Spleen (tissue), 11 donors: ENCODE data around the gene DDR2. TPM values are rescaled to one million over a fixed set of nuclear protein-coding genes. Genes with fewer than 3 reads are reported as not detected.

Experiments used
- DNase-seq: peaks from one replicate; pipeline ENCODE4 v3.0.0-alpha.2; 2020
- H3K27ac ChIP-seq, 8 donors: fragments of 200-600 bp; sonication (generic) in 7 of 8; 1 replicate in 4 of 8; 2 replicates in 4 of 8; pipeline versions ENCODE4 v1.5.0 to v1.8.0; 2016 to 2021; ENCODE audit warnings: inconsistent platforms in 4 of 8, mild to moderate bottlenecking in 4 of 8, moderate library complexity in 1 of 8
- H3K27me3 ChIP-seq, 7 donors: fragments of 200-600 bp; sonication (generic) in 6 of 7; replicated peaks in 1 of 7; 1 replicate in 4 of 7; 2 replicates in 3 of 7; pipeline versions ENCODE4 v1.5.0 to v1.8.0; 2016 to 2021; ENCODE audit warnings: inconsistent platforms in 3 of 7, mild to moderate bottlenecking in 1 of 7
- H3K36me3 ChIP-seq, 6 donors: fragments of 200-600 bp; sonication (generic) in 5 of 6; 1 replicate in 4 of 6; 2 replicates in 2 of 6; pipeline versions ENCODE4 v1.5.0 to v1.8.0; 2016 to 2021; ENCODE audit warnings: inconsistent platforms in 2 of 6
- H3K4me1 ChIP-seq, 6 donors: fragments of 200-600 bp; sonication (generic) in 5 of 6; 1 replicate in 3 of 6; 2 replicates in 3 of 6; pipeline versions ENCODE4 v1.5.0 to v1.8.0; 2016 to 2021; ENCODE audit warnings: inconsistent platforms in 3 of 6
- H3K4me3 ChIP-seq, 8 donors: fragments of 200-600 bp; sonication (generic) in 7 of 8; 1 replicate in 4 of 8; 2 replicates in 4 of 8; pipeline versions ENCODE4 v1.5.0 to v1.8.0; 2016 to 2021; ENCODE audit warnings: inconsistent platforms in 4 of 8, mild to moderate bottlenecking in 4 of 8, moderate library complexity in 2 of 8
- H3K9me3 ChIP-seq, 8 donors: fragments of 200-600 bp; sonication (generic) in 7 of 8; 1 replicate in 4 of 8; 2 replicates in 4 of 8; pipeline versions ENCODE4 v1.5.0 to v1.8.0; 2016 to 2021; ENCODE audit warnings: inconsistent platforms in 4 of 8
- CTCF ChIP-seq, 11 experiments: fragments of 200-600 bp in 7 of 11; fragments of 450-650 bp in 4 of 11; sonication (generic) in 4 of 11; IDR thresholded peaks in 8 of 11; conservative IDR thresholded peaks in 3 of 11; 1 replicate in 7 of 11; 2 replicates in 4 of 11; pipeline versions ENCODE4 v1.4.0 to v1.8.0; 2016 to 2021; ENCODE audit warnings: antibody characterized with exemption in 11 of 11, inconsistent platforms in 4 of 11, mild to moderate bottlenecking in 1 of 11
- POLR2A ChIP-seq, 3 donors: fragments of 450-650 bp; IDR thresholded peaks; one replicate each; pipeline ENCODE4 v1.5.1; 2017; ENCODE audit warnings: antibody characterized with exemption in 3 of 3, mild to moderate bottlenecking in 1 of 3
- POLR2AphosphoS5 ChIP-seq, 3 donors: sonication (generic); formaldehyde crosslinking; IDR thresholded peaks; one replicate each; pipeline ENCODE4 v1.5.1; 2017; ENCODE audit warnings: antibody characterized with exemption in 3 of 3
- whole genome bisulfite sequencing, 5 donors: extraction: QIAGEN DNeasy Blood & Tissue Kit in 3 of 5; methylation state at CpG; one replicate each; pipeline versions ENCODE4 v1.1.5 to v1.1.7; 2013 to 2018; 5-methylcytosine and 5-hydroxymethylcytosine counted together
- intact Hi-C: fragments of 100-400 bp; cut with DNase I; formaldehyde crosslinking; loops from one replicate; pipeline ENCODE4 v1.15.0; 2023; ENCODE audit warnings: low total_unique reads
- polyA plus RNA-seq, 3 donors: library from polyadenylated mRNA; stranded (reverse); fragments of 200-250 nt; gene quantifications; one replicate each; pipeline ENCODE4 v1.2.1, GENCODE V29; 2013
- total RNA-seq, 7 donors: library from RNA; depleted of rRNA in 3 of 7; stranded (reverse); fragments of >200 nt in 3 of 7; fragmentation: NEBNext Ultra II Directional in 4 of 7; extraction: Animal tissue kit (Norgen Biotek cat#: 25700) in 4 of 7; gene quantifications; one replicate each; pipeline versions ENCODE4 v1.1.0 to v1.2.1, GENCODE V29; 2016 to 2021
- donor health status: healthy with polysubstance abuse.
- donor health status: DM: no; HTN: no; CAD: no; lungs with moderate emphysema.
- donor health status: DM: no; HTN: no; CAD: no.
- donor health status: Bipolar disorder and iron deficiency.
- donor health status: healthy.
- donor health status: DM: no; HTN: no; CAD: no.
- donor health status: DM: yes; HTN: yes; CAD: no.

DDR2 gene
- total and polyA plus RNA-seq, 10 donors = 1.1 to 20.8 (median 10.8) TPM

- 78 to 96% (median 88%) methylated on average over 1 of the region's 1 CpG for WGBS, 5 donors
- TF ChIP-seq CTCF (IDR thresholded peaks at IDR 0.05 in 8 of 11, conservative IDR thresholded peaks at IDR 0.05 in 3 of 11) (no peak), POLR2AphosphoS5 (IDR thresholded peaks at IDR 0.05) (no peak), POLR2A (IDR thresholded peaks at IDR 0.05) (no peak)
- Histone ChIP-seq H3K4me1 (no peaks in the 10 kb centered on the region), H3K4me3 (no peak overlapping the region), H3K27me3 (no peaks in the 10 kb centered on the region), H3K27ac (no peak overlapping the region), H3K36me3 (no peaks in the 10 kb centered on the region), H3K9me3 (no peaks in the 10 kb centered on the region)
- DNase-seq = no peak
- intact Hi-C loops = no loop called here
Measured at GRCh38 chr1:162701286-162701685, 69.0 kb downstream of the DDR2 start.

- no peak overlapping the region for H3K4me3 ChIP-seq
- no peaks in the 10 kb centered on the region for H3K27me3 ChIP-seq
- H3K36me3 ChIP-seq = no peaks in the 10 kb centered on the region
- no peak for TF ChIP-seq POLR2A (IDR thresholded peaks at IDR 0.05)
- no peak for TF ChIP-seq POLR2AphosphoS5 (IDR thresholded peaks at IDR 0.05)
- no peak for TF ChIP-seq CTCF (IDR thresholded peaks at IDR 0.05 in 8 of 11, conservative IDR thresholded peaks at IDR 0.05 in 3 of 11)
- intact Hi-C loops = no loop called here
- WGBS, 5 donors = 84 to 96% (median 94%) methylated on average over 2 of the region's 2 CpGs
- H3K9me3 ChIP-seq = no peaks in the 10 kb centered on the region
- DNase-seq = no peak
- no peaks in the 10 kb centered on the region for H3K4me1 ChIP-seq
- H3K27ac ChIP-seq = no peak overlapping the region
Measured at GRCh38 chr1:162702628-162703027, 70.4 kb downstream of the DDR2 start.

DNA sequence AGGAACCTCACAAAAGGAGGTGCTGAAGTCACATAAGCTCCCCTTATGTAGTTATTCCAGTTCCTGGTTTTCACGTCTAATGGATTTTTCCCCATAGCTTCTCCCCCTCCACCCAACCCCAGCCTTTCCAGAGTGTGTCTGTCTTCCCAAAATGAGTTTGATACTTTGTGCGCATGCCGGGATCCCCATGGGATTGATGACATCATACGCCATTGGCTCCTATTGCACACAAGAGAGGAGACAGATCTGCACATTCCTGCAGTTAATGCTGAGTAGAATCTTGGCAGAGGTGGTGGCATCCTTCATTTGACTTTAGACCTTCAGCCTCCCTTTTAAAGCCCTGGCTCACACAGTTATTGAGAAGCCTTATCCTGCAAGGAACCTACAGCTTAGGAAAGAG lies 71.4 kb downstream of the DDR2 start:
- no peak overlapping the region for H3K4me3 ChIP-seq
- WGBS, 5 donors = 85 to 97% (median 96%) methylated on average over 4 of the region's 4 CpGs
- DNase-seq = no peak
- no peaks in the 10 kb centered on the region for H3K9me3 ChIP-seq
- intact Hi-C loops = no loop called here
- H3K27me3 ChIP-seq = no peaks in the 10 kb centered on the region
- no peaks in the 10 kb centered on the region for H3K4me1 ChIP-seq
- H3K36me3 ChIP-seq = no peaks in the 10 kb centered on the region
- no peak for TF ChIP-seq POLR2AphosphoS5 (IDR thresholded peaks at IDR 0.05)
- TF ChIP-seq POLR2A (IDR thresholded peaks at IDR 0.05) = no peak
- TF ChIP-seq CTCF (IDR thresholded peaks at IDR 0.05 in 8 of 11, conservative IDR thresholded peaks at IDR 0.05 in 3 of 11) = no peak
- H3K27ac ChIP-seq = no peak overlapping the region

GRCh38 chr1:162704673-162705424 lies 72.6 kb downstream of the DDR2 start:
- Histone ChIP-seq H3K27ac (no peak overlapping the region), H3K27me3 (no peaks in the 10 kb centered on the region), H3K9me3 (no peaks in the 10 kb centered on the region), H3K4me1 (no peaks in the 10 kb centered on the region), H3K36me3 (no peaks in the 10 kb centered on the region), H3K4me3 (no peak overlapping the region)
- no peak for DNase-seq
- TF ChIP-seq CTCF (IDR thresholded peaks at IDR 0.05 in 8 of 11, conservative IDR thresholded peaks at IDR 0.05 in 3 of 11) (no peak), POLR2AphosphoS5 (IDR thresholded peaks at IDR 0.05) (no peak), POLR2A (IDR thresholded peaks at IDR 0.05) (no peak)
- WGBS, 5 donors = 79 to 93% (median 88%) methylated on average over 11 of the region's 11 CpGs
- intact Hi-C loops = no loop called here
